ENCODE measurements around the gene SELP.

DNA sequence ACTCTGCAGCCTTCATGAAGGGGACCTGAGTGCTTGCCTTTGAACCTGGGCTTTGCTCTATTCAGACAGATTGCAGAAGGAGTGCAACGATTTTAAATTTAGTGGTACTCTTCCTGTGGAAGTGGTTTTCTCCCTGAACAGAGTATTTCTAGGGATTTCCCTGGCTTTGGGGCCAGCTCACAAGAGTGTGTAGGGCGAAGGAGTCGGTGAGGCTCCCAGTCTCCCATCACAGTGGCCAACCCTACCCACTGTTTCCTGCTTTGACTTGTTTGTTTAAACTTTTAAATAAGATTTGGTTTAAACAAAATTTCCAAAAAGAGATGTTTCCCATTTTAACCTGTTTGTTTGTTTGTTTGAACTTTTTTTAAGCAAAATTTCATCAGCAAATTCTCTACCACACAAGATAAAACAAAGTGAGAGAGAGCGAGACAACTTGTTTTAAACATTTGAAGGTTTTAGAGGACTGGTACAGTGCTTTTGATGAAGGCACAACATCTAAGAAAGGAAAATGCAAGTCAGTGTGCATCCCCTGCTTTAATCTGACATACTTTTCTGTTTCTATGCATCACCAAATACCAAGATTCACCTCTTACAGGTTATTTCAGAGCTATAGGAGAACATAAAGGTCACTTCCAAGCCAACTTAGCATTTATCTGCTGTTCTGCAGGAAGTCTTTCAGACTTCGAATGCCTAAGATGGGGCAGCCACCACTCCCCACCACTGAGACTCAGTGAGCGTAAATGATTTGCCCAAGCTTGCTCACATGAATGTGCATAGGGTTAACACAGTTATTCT, 6.6 kb downstream of the SELP start:
- no peak for TF ChIP-seq POLR2A (IDR thresholded peaks at IDR 0.05)
- TF ChIP-seq, protein P1, sequence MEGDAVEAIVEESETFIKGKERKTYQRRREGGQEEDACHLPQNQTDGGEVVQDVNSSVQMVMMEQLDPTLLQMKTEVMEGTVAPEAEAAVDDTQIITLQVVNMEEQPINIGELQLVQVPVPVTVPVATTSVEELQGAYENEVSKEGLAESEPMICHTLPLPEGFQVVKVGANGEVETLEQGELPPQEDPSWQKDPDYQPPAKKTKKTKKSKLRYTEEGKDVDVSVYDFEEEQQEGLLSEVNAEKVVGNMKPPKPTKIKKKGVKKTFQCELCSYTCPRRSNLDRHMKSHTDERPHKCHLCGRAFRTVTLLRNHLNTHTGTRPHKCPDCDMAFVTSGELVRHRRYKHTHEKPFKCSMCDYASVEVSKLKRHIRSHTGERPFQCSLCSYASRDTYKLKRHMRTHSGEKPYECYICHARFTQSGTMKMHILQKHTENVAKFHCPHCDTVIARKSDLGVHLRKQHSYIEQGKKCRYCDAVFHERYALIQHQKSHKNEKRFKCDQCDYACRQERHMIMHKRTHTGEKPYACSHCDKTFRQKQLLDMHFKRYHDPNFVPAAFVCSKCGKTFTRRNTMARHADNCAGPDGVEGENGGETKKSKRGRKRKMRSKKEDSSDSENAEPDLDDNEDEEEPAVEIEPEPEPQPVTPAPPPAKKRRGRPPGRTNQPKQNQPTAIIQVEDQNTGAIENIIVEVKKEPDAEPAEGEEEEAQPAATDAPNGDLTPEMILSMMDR (IDR thresholded peaks at IDR 0.05): no peak
- TF ChIP-seq POLR2AphosphoS5 (IDR thresholded peaks at IDR 0.05): no peak

Measured in gastroesophageal sphincter (tissue), 3 donors.